ENCODE results near the gene ARHGEF28.

The ARHGEF28 gene

DNA sequence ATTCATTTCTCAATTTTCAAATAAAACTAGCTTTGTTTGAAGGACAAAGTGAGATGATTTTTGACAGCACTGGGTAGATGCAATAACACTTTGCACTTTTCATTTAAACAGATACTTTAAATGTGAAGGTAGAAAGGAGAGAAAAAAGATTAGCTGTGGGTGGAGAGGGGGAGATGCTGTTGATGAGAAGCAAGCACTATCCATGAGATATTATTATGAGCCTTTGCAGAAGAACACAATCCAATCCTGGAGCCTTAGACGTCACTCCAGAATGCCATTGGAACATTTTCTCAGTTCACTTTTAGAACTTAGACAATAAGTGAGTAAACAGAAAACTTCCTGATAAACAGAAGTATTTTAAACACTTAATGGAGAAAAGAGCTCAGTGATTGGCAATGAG, 351.1 kb downstream of the ARHGEF28 start:
- DNase-seq, result no peak

DNA sequence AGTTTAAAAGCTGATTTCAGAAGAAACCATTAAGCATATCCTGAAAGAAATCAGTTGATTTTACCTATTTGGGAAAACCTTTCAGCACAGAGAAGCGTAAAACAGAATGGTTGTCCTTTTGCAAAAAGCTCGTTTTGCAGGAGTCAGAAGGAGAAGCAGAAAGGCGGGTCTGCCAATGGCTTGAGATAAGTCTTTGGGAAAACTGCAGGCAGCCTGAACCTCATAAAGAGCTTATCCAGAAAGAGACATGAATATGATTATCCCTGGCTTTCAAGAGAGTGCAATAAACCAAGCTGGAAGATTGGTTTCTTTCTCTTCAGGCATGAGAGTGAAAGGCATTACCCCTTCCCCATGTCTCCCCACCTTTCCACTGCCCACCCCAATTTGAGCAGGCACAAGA, 353.3 kb downstream of the ARHGEF28 start:
- no peak for DNase-seq

GRCh38 chr5:73981704-73982103, 355.7 kb downstream of the ARHGEF28 start:
- no peak for DNase-seq

- DNase-seq, result no peak
Measured at GRCh38 chr5:73983644-73984043, 357.6 kb downstream of the ARHGEF28 start.

GRCh38 chr5:73985145-73985544, 359.1 kb downstream of the ARHGEF28 start:
- DNase-seq, result no peak

DNA sequence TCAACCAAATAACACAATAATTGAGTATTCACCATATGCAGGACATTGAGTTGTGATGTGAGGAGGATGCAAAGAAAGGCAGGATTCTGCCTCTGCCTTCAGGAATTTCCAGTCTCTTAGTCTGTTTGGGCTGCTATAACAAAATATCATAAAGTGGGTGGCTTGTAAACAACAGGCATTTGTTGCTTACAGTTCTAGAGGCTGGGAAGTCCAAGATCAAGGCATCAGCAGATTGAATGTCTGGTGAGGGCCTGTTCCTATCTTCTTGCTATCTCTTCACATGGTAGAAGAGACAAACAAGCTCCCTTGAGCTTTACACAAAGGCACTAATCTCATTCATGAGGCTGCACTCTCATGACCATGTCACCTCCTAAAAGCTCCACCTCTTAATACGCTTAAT, 360.7 kb downstream of the ARHGEF28 start:
- DNase-seq, result no peak

GRCh38 chr5:73987915-73988314, 361.9 kb downstream of the ARHGEF28 start:
- DNase-seq, result no peak

DNA sequence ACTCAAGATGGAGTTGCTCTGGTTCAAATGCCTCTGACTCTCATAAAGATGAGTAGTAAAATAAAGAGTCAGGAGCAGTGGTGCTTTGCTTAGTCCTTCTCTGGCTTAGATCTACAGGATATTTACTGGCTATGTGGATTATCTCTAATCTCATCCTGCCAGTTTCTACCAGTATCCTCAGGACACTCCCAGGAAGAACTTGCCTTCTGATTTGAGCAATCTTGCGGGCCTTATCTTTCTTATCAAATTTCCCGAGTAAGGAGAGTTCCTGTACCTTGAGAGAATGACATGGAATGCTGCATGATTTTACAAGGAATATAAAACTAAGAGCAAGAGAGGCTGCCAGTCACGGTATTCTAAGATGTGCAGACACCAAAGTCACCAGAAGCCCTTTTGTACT, 364.0 kb downstream of the ARHGEF28 start:
- DNase-seq, result no peak

Measured in NCI-H526 (cell line).